ENCODE data around the gene TRHDE.
"Not testable (repeated sequence)": the region's sequence is repeated elsewhere in the genome, so short reads cannot be mapped to it uniquely, and the experiment has no call there.

Gene TRHDE

DNA sequence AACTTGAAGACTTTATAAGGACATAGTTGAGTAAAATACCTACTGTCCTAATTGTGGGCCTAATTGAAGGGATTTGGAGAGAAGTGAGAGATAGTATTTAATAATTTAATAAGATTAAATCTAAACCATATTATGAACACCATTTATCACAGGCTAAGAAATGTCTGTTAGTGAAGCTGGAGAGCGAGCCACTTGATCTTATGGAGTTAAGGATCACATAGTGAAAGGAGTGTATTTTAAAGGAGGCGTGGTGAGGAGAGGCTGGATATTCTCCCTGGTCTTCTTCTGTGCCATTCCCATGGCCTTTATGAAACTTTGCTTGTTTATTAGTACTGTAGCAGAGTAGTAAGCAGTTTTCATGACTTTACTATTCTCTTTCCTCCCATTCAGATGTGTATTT lies 172.4 kb downstream of the TRHDE start:
- DNase-seq, result no peak

DNA sequence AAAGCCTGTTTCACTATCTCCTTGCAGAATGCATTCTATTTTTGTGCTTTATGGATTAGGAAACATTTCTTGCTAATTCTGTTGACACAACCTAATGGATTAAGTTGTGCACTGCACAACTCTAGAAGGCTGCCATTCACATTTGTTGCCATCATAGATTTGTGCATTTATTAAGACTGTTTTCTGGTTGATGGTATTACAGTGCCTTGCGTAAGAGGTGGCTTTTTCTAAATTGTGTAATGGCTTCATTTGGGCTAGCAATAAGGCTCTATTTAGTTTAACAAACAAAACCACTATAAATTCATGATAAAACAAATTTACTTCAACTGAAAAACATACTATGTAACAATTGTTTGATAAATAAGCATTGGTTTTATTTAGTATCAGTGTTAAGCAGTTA lies 175.9 kb downstream of the TRHDE start:
- DNase-seq, result no peak

DNA sequence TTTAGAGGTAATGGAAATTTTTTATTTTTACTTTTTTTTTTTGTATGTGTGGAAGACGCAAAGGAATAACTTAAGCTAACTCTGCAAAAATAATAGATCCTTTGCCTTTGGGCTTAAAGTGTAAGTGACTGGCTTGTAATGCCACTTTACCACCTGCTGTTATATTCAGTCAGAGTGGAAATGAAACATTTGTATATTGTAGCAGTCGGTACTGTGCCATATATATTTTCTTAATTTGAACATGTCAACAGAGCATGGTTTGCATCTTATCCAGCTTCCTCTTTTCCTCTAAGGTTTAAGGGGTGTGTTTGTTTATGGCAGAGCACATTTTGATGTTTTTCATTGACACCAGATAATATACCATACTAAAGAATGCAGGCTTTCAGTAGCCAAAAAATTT lies 176.6 kb downstream of the TRHDE start:
- DNase-seq, result no peak

DNA sequence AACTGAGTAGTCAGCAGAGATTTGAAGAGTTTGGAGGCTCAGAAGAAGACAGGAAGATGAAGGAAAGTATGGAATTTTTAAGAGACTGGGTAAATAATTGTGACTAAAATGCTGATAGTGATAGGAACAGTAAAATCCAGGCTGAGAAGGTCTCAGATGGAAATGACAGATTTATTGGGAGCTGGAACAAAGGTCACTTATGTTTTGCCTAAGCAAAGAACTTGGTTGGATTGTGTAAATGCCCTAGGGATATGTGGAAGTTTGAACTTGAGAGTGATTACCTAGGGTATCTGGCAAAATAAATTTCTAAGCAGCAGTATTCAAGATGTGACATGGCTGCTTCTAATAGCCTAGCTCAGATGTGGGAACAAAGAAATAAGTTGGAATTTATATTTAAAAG lies 180.9 kb downstream of the TRHDE start:
- DNase-seq, result no peak

DNA sequence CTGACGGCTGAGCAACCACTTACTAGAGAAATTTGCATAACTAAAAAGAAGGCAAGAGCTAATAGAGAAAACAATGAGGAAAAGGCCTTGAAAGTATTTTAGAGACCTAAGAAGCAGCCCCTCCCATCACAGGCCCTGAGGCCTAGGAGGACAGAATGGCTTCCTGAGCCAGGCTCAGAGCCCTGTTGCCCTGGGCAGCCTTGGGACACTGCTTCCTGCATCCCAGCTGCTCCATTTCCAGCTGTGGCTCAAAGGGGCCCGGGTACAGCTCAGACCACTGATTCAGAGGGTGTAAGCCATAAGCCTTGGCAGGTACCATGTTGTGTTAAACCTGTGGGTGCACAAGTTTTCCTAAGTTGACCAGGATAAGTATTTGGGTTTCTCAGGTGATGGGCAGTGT lies 181.4 kb downstream of the TRHDE start:
- no peak for DNase-seq

DNA sequence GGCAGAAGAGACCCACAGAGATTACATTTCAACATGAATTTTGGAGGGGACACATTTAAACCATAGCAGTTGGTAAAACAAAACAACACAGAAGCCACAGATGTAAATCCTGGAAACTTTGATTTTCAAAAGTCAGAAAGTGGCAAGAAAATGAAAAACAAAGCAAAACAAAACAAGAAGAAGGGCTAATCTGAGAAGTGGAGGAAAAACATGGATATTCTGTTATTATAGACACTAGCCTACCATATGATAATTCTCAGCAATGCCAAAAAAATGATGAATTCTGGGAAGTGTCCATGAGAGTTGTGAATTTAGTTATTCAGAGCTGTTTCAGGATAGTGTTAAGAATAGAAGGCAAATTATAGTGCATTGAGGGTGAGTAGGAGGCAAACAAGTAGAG lies 192.3 kb downstream of the TRHDE start:
- DNase-seq, result no peak

DNA sequence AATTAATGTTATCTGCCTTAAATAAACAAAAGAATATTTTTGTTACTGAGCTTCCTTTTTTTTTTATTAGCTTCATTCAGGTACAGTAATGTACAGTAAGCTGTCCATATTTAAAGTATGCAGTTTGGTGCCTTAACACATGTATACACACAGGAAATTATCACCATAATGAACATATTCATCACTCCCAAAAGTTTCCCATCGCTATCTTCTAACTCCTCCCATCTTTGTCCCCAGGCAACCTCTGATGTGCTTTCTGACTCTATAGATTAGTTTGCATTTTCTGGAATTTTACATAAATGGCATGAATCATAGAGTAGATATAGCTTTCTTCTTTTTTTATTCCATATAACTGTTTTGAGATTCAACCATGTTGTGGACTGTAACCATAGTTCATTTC lies 193.0 kb downstream of the TRHDE start:
- no peak for DNase-seq

DNA sequence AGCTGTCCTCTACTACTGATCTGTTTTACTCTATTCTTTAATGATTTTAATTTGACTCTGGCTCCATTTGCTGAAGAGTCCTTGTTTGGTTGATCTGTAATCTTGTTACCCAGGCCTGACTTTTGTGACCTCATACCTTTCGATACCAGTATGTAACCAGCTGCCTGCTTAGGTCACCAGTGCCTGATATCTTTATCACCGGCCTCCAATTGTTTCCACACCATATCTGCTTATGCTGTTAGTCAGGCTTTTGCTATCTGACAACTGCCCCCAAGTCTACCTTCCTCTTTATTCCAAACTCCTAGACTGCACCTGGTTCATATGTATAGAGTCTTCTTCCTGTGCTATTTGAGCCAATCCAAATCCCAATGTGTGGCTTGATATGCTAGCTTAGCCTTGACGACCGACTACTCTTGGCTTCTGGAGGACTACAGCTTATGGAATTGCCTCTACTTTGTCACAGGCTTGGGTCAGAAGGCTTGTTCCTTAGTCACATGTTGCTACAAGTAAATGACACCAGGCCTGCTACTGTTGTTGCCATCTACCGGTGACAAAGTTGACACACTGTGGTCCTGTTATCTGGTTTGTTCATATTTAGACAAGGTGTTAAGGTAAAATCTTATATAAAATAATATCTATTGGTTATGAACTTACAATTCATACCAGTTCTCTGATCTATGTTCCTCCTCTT lies 193.9 kb downstream of the TRHDE start:
- DNase-seq, result no peak

DNA sequence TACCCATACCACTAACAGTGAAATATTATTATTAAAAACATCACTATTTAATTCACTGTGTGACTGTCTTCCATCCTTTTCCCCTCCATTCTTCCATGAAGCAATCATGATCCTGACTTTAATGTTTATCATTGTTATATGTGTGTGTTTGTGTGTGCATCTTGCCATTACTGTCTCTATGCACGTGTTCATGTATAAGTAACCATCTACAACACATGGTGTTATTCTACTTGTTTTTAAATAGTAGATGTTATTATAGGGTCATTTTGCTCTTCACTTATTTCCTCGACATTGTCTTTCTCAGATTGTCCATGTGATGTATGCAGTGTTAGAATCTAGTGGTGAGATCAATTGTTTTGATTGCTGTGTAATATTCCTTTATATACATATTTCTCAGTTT lies 195.8 kb downstream of the TRHDE start:
- DNase-seq, result no peak

DNA sequence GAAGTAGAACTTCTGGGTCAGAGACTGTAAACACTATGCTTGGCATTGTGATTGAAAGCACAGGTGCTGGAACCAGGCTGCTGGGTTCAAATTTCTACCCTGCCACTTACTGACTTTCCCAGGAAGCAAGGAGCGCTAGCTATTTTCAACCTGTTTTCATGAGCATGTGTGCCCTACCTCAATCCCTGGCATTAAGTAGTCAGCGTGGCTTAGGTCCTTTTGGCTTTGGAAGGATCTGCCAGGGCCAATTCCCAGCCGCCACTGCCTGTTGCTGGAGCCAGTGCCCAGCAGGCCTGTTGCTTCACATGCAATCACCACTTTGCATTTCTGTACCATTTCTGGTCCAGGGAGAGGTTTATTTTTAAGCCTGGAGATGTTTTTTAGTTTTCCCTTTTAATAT lies 196.3 kb downstream of the TRHDE start:
- DNase-seq, result no peak

DNA sequence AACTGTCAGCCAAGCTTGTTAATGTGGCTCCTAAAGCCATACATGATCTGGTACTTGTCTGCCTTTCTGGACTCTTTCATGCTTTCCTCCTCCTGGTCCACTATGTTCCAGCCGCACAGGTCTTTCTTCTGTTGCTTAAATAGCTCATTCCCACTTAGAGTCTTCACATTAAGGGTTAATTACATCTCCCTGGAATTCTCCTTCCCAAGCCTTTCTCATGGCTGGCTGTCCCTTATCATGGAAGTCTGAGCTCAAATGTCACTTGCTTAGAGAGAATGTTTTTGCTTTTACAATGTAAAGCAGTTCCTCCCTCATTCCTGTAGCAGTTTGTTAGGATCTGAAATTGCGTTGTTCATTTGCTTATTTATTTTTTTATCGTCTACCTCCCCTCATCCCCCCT lies 199.6 kb downstream of the TRHDE start:
- DNase-seq, result no peak

DNA sequence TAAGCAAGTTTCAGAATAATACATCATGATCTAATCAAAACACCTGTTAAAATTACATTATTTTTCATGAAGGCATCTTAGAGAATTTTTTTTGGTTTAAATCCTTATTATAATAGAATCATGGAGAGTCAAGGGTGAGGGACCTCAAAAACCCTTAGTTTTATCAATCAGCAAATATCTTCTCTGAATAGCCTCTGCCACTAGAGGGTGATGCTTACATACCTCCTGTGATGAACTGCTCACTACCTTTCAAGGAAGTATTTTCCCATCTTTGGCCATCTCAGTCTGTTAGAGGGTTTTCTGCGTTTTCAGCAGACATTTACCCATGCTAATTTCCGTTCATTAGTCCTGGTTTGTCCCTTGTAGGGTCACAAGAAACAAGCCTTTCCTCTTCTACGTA lies 200.2 kb downstream of the TRHDE start:
- DNase-seq, result no peak

DNA sequence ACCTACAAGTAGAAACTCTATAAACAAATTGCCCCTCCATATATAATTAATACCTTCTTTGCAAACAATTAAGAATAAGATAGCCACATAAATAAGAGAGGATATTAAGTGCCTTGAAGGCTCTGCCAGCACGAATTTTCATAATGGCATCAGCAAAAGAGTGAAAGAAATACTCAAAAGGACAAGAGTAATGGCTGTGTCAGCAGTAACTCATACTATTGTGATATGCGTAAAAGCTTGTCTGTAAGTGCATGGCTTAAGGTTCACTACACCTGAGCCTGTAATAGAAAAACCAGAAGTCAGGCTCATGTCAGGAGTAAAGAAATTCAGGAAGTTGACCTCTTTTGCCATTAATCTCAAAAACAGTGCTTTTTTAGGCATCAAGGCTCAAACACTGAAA lies 204.1 kb downstream of the TRHDE start:
- DNase-seq, result no peak

DNA sequence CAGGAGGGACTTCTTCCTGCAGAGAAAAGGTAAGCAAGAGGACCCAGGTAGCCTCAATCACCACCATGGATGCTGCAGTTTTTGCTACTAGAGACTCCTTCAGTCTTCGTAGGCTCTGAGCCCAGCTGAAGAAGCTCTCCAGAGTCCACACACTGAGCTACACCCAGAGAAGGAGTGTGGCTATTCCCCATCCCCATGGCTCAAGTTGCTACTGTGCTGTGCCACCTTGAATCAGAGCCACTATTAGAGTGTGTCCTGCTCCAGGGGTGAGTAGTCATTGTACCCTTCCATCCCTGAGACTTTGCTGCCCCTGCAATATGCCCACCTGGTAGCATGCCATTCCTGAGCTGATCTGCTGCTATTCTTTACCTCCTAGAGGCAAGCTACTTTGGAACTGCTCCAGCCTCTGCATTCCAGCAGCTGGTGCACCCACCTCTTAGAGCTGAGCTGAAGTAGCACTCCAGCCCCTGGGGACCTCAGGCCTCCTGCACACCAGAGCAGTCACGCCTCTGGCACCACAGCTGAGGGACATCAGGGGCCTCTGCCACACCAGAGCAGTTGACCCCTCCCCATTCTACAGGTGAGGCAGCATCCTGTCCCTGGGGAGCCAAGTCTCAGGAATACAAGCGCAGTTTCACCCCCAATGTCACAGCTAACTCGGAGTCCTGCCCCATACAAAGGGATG lies 213.0 kb downstream of the TRHDE start:
- DNase-seq, result no peak

DNA sequence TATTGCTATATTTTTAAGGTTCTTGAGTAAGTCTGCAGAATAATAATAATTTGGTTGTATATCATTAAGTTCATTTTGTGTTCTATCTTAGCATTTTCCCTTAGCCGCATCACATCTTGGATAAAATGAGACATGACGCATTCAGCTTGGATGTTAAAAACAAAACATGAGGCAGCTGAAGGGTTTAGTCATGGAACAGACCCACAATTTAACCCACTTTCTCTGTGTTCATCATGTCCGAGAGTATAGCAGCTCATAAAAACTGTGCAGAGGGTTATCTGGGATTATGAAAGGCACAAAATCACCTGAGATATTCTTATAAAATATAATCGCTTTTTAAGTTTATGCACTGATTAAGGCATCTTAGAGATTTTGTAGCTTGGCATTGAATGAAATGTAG lies 219.3 kb downstream of the TRHDE start:
- DNase-seq, result peak; percentile 39

DNA sequence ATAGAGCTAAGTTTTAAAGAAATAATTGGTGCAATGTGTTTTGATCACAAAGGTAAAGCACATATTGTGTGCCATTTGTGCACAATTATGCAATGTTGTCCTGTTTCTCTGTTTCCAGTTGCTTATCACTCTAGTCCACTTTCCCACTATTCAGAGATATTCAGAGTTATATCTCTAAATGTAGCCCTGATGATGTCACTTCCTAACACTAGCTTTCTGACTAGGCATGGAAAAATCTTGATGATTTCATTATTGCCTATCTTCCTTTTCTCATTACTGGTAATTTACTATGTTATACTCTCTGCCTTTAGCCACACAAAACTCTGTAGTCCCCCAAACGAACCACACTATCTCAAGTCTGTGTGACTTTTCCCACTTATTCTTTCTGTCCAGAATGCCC lies 221.2 kb downstream of the TRHDE start:
- DNase-seq, result peak; percentile 11

DNA sequence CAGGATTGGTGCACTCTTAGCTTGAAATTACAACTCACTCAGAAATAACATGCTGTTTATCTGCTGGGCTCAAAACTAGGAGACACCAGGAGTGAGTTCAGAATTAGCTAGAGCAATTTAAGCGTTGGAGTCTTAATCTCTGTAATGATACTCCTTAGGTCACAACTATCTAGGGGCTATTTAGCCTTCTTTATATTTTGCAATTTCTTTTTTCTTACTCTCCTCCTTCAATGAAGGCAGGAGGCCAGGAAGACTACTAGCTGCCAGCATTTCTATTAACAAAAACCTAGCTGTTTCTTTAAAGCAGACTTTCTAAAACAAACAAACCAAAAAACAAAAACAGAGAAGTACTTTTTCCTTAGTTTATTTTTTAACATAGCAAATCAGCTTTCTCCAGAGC lies 226.2 kb downstream of the TRHDE start:
- no peak for DNase-seq

DNA sequence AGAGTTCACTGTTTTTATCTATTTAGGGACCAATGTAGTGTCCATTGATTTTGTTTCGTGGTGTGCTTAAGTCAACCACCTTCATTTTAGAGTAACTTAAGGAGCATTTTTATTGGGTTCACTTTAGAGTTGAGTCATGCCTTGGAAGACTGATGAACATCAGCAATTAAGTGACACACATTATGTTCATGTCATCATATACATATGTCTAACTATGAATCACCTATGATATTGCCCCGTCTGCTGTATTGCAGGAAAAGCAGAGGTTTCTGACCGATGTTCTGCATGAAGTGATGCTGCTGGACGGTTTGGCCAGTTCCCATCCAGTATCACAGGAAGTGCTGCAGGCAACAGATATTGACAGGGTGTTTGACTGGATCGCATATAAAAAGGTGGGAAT lies 227.1 kb downstream of the TRHDE start:
- DNase-seq, result peak; percentile 18

DNA sequence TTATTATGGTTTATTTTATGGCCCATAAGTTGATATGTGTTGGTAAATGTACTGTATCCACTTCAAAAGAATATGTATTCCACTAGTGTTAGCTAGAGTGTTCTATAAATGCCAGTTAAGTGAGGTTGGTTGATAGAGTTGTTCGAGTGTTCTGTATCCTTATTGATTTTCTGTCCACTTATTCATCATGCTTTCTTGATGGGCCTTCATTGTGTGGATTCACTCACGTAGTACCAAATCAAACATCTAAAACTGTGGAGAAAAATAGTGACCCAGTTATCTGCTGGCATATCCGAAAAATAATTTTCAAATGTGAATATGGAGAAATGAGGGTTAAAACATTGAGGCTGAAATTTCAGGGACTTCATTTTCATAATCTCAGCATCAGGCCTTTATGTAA lies 230.4 kb downstream of the TRHDE start:
- DNase-seq, result no peak

DNA sequence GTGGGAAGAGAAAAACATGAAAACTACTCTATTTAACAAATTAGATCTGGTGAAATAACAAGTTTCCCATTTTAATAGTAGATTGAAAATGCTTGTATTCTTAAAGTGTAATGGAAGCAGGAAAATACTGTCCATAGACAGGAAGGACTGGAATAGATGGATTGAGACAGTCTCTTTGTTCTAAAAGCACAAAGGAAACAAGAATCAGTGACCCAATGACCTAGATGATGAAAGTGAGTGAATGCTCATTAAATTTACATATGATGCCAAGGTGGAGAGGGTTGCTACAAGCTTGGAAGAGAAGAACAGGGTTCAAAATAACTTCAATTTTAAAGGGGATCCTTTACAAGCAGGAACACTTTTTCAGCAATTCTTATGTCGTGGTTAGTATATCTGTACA lies 233.1 kb downstream of the TRHDE start:
- no peak for DNase-seq

DNA sequence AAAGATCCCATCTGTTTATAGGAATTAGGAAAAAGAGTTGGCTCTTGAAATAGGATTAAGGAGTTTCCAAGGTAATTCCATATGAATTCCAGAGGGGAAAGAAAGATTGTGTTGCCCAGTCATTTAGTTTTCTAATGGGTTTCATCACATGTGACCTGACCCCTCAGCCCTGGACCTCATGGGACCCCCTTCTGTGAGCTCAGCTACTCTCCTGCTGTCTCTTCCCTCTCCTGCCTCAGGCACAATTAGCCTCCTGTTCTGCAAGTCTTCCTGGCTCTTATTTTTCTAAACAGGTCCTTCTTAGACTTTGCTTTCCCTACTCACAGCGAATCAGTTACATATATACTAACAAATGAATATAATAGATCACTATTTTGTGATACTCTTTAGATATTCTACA lies 237.7 kb downstream of the TRHDE start:
- DNase-seq, result no peak

DNA sequence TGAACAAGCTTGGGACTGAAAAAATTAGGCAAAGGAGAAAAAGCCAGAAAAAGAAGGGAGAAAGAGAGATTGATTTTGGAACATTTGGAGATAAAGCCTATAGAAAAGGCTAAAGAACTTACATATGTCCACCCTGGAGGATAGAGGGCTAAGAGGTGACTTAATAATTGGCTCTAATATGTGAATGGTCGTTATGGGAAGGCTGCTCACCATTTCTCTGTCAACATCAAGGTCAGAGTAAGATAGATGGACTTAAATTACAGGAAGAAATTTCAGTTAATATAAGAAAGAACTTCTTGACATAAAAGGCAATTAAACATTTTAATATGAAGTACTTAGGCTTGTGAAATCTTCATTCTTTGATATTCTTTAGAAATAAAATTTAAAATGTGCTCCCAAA lies 238.6 kb downstream of the TRHDE start:
- no peak for DNase-seq

DNA sequence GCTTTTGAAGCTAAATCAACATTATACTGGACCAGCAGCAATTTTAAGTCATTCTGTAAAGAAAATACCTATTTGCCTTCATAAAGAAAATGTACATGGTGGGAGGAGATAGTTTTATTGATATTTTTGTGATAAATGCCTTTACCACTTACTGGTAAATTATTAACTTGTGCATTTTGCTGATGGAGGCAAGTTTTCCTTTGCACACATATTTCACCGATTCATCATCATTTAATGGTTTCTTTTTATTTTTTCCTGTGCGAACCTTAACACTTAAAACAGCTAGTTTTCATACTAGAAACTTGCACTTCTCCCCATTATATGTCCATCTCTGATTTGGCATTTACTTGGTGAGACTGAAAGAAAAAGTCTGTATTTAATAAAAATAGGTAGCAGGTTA lies 239.3 kb downstream of the TRHDE start:
- no peak for DNase-seq

DNA sequence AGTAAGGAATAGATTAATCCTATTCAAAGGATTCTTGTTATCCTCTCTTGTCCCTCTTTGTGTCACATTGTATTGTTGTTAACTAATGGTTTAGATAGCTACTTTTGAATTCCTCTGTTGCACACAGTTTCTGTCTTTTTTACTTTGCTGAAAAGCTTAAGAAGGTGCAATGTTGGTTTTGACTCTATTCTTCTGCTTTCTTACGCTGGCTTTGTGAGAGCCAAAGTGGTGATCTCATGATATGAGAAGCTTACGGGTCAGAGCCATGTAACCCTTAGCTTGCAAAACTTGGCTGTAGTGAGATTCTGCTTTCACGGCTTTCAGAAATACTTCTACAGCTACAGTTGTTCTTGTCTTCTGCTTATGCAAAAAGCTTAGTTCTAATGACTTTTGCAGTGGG lies 239.7 kb downstream of the TRHDE start:
- DNase-seq, result peak; percentile 22

DNA sequence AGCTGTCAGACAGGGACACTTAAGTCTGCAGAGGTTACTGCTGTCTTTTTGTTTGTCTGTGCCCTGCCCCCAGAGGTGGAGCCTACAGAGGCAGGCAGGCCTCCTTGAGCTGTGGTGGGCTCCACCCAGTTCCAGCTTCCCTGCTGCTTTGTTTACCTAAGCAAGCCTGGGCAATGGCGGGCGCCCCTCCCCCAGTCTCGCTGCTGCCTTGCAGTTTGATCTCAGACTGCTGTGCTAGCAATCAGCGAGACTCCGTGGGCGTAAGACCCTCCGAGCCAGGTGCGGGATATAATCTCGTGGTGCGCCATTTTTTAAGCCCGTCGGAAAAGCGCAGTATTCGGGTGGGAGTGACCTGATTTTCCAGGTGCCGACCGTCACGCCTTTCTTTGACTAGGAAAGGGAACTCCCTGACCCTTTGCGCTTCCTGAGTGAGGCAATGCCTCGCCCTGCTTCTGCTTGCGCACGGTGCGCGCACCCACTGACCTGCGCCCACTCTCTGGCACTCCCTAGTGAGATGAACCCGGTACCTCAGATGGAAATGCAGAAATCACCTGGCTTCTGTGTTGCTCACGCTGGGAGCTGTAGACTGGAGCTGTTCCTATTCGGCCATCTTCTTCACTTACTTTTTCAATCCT lies 248.0 kb downstream of the TRHDE start:
- not testable (repeated sequence) for DNase-seq
